ENCODE measurements around the gene MRPL37.
"Not testable (repeated sequence)": the region's sequence is repeated elsewhere in the genome, so short reads cannot be mapped to it uniquely, and the experiment has no call there.

Gene MRPL37

GRCh38 chr1:54220004-54220811, 20.2 kb downstream of the MRPL37 start:
- no peak for DNase-seq (ENCODE audit: low spot score)

GRCh38 chr1:54221113-54221834, 21.3 kb downstream of the MRPL37 start:
- no peak for DNase-seq (ENCODE audit: low spot score)

- DNase-seq (ENCODE audit: low spot score), result no peak
Measured at GRCh38 chr1:54221867-54222484, 22.0 kb downstream of the MRPL37 start.

- no peak for DNase-seq (ENCODE audit: low spot score)
Measured at GRCh38 chr1:54222711-54223110, 22.7 kb downstream of the MRPL37 start.

GRCh38 chr1:54223441-54224202, 23.7 kb downstream of the MRPL37 start:
- DNase-seq (ENCODE audit: low spot score), result no peak

- DNase-seq (ENCODE audit: low spot score), result no peak
Measured at GRCh38 chr1:54224233-54224632, 24.3 kb downstream of the MRPL37 start.

GRCh38 chr1:54225378-54225777, 25.4 kb downstream of the MRPL37 start:
- no peak for DNase-seq (ENCODE audit: low spot score)

GRCh38 chr1:54225986-54226559, 26.1 kb downstream of the MRPL37 start:
- DNase-seq (ENCODE audit: low spot score), result no peak

- no peak for DNase-seq (ENCODE audit: low spot score)
Measured at GRCh38 chr1:54227091-54227602, 27.2 kb downstream of the MRPL37 start.

- no peak for DNase-seq (ENCODE audit: low spot score)
Measured at GRCh38 chr1:54227891-54228310, 27.9 kb downstream of the MRPL37 start.

- DNase-seq (ENCODE audit: low spot score), result no peak
Measured at GRCh38 chr1:54228638-54229079, 28.7 kb downstream of the MRPL37 start.

GRCh38 chr1:54229281-54229891, 29.4 kb downstream of the MRPL37 start:
- no peak for DNase-seq (ENCODE audit: low spot score)

GRCh38 chr1:54230507-54231339, 30.8 kb downstream of the MRPL37 start:
- DNase-seq (ENCODE audit: low spot score), result no peak

GRCh38 chr1:54233196-54233595, 33.2 kb downstream of the MRPL37 start:
- not testable (repeated sequence) for DNase-seq (ENCODE audit: low spot score)

GRCh38 chr1:54234284-54234683, 34.3 kb downstream of the MRPL37 start:
- DNase-seq (ENCODE audit: low spot score), result no peak

- no peak for DNase-seq (ENCODE audit: low spot score)
Measured at GRCh38 chr1:54237586-54237985, 37.6 kb downstream of the MRPL37 start.

- no peak for DNase-seq (ENCODE audit: low spot score)
Measured at GRCh38 chr1:54238353-54239034, 38.5 kb downstream of the MRPL37 start.

- no peak for DNase-seq (ENCODE audit: low spot score)
Measured at GRCh38 chr1:54239035-54239383, 39.0 kb downstream of the MRPL37 start.

- no peak for DNase-seq (ENCODE audit: low spot score)
Measured at GRCh38 chr1:54239631-54240031, 39.7 kb downstream of the MRPL37 start.
